HG03025 (cell line): ENCODE results near the gene ITGA8.
"Not testable (repeated sequence)": the region's sequence is repeated elsewhere in the genome, so short reads cannot be mapped to it uniquely, and the experiment has no call there.

Experiments
- ATAC-seq: cut with Tn5 transposase; IDR thresholded peaks from one replicate; pipeline ENCODE4 v1.9.1; 2021; ENCODE audit warnings: mild to moderate bottlenecking, moderate library complexity; ENCODE audit not compliant: unreplicated experiment, low FRiP score

ITGA8 gene

DNA sequence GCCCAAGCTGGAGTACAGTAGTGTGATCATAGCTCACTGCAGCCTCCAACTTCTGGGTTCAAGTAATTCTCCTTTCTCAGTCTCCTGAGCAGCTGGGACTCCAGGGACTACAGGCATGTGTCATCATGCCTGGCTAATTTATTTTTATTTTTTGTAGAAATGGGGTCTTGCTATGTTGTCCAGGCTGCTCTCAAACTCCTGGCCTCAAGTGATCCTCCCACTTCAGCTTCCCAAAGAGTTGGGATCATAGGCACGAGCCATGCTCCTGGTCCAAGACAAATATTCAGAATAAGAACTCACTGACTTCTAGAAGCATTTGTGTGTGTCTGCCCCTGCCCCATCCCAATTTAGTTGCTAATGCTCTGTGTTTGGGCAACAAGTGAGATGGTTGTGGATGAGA, 151.8 kb downstream of the ITGA8 start:
- ATAC-seq: no peak

- no peak for ATAC-seq
Observed at GRCh38 chr10:15563246-15563645, 156.5 kb downstream of the ITGA8 start.

DNA sequence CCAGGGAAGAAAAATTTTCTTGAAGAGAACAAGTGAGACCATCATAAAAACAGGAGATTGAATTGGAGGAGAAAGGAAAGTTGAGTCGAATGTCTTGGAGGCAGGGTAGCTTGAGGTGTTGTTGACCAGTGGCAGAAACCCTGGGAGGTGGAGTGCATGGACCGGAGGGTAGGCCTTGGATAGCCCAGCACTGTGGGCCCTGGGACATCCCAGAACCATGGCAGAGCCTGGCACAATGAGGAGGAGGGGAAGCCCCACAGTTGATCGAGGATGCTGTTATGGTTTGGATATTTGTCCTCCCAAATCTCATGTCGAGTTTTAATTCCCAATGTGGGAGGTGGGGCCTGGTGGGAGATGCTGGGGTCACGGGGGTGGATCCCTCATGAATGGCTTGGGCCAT, 157.1 kb downstream of the ITGA8 start:
- ATAC-seq: no peak

DNA sequence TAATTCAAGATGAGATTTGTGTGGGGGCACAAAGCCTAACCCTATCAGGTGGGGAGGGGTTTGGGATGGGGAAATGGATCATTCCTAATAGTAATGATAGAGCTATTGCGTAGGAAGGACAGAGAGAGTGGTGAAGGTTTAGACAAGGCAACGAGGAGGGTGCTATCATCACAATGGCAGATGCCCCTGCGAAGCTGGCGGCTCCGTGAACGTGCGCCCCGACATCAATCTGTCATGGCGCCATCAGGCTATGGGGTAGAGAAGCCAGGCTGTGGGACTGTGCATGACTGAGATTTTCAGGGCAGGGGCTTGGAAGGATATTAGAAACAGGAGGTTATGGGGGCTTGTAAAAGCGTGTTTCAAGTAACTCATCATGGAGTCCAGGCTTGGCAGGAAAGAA, 157.6 kb downstream of the ITGA8 start:
- ATAC-seq: no peak

DNA sequence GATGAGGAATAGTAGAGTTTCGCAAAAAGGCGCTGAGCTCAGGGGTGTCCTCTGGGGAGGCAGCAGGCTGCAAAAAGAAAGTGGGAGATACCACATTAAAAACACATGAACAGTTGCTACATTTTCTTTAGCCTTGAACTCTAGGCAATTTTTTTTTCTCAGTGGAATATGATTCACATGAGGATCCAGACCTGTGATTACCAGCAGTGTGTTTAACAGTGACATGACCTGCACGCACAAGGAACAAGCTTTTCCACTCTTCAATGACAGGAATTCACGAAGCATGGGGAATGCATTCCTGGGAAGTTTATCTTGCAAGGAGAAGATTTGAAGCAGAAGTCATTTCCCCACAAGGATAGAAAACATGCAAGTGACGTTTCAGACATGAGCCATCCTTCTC, 161.6 kb downstream of the ITGA8 start:
- ATAC-seq: no peak

DNA sequence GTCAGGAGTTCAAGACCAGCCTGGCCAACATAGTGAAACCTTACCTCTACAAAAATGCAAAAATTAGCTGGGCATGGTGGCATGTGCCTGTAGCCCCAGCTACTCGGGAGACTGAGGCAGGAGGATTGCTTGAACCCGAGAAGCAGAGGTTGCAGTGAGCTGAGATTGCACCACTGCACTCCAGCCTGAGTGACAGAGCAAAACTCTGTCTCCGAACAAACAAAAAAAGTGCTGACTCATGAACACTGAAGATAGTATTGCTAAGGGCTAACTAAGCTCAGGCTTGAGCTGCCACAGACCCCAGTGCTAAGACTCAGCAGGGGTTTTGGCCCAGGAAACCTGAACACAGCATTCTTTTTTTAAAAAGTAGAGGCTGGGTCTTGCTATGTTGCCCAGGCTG, 162.6 kb downstream of the ITGA8 start:
- not testable (repeated sequence) for ATAC-seq

- ATAC-seq: no peak
Observed at GRCh38 chr10:15550950-15551349, 168.8 kb downstream of the ITGA8 start.

DNA sequence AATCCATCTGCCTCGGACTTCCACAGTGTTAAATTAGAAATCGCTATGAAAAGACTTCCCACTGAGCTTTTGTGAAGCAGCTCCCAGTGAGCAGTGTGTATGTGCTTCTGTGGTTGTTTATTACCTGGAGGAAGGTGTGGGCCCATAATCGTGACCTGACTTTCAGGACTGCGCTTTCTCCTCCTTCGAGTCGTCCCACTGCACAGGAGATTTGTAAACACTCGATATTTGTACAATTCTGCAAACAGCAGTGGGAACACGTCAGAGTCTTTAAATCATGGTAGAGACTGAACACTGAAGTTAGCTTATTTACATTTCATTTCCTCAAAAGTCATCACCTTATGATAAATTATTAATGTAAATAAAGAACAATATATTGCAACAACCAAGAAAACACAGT, 171.4 kb downstream of the ITGA8 start:
- ATAC-seq: no peak

DNA sequence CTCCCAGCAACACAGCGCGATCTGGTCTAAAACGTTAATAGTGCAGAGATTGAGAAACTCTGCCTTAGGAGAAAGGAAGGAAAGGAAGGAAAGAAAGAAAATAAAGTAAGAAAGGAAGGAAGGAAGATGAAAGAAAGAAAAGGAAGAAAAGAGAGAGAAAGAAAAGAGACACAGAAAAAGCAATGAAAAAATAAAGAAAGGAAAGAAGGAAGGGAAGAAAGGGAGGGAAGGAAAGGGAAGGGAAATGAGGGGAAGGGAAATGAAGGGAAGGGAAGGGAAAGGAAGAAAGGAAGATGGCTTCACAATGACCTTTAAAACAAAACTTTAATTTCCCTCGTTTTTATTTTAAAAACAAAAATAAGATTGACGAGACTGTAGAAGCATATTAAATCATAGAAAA, 173.1 kb downstream of the ITGA8 start:
- ATAC-seq: no peak

DNA sequence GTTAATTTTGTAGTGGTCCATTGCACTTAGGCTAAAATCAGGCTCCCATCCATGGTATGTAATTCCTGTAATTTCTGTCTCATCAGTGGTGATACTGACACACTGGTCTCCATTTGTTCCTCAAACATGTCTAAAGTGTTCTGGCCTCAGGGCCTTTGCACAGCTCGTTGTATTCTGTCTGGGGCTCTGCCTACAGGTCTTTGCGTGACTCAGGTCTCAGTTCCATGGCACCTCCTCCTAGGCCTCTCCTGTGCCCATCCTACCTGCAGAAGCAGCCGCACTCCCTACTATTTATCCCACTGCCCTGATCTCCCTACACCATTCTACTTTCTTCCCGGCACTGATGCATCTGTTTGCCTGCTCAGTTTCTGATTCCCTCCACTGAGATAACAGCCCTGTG, 173.8 kb downstream of the ITGA8 start:
- ATAC-seq: no peak

DNA sequence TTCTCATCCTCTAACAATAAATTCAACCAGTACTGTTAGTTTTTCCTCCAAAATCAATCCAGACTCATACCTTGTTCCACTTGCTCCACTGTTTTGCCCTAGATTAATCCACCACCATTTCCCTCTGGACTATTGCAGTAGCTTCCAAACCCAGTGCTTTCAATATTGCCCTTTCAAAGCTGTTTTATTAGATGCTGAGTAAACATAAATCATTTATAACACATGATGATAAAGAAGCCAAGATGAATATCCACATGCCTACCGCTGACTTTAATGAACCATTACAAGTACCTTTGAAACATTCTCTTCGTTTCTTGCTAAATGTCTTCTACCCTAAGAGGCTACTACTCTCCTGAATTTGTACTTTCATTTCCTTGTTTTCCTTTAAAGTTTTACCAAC, 174.5 kb downstream of the ITGA8 start:
- no peak for ATAC-seq

DNA sequence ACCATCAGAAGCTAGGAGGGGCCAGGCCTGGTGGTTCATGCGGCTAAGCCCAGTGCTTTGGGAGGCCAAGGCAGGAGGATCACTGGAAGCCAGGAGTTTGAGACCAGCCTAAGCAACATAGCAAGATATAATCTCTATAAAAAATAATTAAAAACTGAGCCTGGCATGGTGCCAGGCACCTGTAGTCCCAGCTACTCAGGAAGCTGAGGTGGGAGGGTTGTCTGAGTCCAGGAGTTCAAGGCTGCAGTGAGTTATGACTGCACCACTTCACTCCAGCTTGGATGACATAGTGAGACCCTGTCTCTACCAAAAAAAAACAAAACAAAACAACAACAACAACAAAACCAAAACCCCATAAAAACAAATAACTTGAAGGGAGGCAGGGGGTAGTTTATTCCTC, 175.7 kb downstream of the ITGA8 start:
- ATAC-seq: no peak

GRCh38 chr10:15542817-15543216, 176.9 kb downstream of the ITGA8 start:
- ATAC-seq: no peak

DNA sequence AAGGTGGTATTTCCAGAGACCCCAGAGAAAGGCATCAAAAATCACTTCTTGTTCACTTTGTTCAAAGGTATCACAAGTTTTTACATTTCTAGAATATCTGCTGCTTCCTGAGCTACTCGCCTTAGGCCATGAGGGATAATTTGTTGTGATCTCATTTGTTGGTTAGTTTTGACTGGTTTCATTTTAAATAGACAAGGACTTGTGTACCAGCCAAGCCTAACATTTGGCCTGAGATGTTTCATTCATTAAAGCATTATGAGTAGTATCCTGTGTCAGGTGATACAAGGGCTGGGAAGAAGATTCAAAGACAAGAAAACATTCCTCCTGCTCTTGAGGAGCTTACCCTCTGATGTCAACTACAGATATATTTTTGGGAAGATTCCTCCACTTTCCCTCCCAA, 178.3 kb downstream of the ITGA8 start:
- ATAC-seq: no peak

- ATAC-seq: no peak
Observed at GRCh38 chr10:15540727-15541126, 179.0 kb downstream of the ITGA8 start.

DNA sequence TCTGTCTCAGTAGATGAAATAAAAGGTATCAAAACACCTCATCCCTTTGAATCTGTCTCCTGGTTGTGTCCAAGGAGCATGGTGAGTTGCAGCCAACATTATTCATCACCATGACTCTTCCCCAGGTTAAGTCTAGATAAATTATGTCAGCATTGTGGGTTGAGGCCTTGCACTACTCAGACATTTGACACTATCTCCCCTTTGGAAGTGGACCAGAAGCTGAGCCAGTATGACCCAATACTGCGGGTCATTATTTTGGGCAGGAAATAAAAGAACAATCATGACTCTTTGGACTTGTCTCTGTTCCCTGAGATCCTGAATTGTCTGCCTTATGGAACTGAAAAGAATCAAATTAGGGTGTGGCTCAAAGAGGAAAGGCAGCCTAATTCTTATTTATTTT, 180.5 kb downstream of the ITGA8 start:
- no peak for ATAC-seq

DNA sequence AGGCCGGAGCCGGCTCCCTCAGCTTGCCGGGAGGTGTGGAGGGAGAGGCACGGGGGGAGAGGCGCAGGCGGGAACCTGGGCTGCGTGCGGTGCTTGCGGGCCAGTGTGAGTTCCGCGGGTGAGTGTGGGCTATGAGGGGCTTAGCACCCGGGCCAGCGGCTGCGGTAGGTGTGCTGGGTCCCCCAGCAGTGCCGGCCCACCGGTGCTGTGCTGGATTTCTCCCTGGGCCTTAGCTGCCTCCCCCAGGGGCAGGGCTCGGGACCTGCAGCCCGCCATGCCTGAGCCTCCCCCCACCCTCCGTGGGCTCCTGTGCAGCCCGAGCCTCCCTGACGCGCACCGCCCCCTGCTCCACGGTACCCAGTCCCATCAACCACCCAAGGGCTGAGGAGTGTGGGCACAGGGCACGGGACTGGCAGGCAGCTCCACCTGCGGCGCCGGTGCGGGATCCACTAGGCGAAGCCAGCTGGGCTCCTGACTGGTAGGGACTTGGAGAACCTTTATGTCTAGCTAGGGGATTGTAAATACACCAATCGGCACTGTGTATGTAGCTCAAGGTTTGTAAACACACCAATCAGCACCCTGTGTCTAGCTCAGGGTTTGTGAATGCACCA, 184.7 kb downstream of the ITGA8 start:
- ATAC-seq: not testable (repeated sequence)

- ATAC-seq: no peak
Observed at GRCh38 chr10:15531927-15532722, 187.6 kb downstream of the ITGA8 start.

DNA sequence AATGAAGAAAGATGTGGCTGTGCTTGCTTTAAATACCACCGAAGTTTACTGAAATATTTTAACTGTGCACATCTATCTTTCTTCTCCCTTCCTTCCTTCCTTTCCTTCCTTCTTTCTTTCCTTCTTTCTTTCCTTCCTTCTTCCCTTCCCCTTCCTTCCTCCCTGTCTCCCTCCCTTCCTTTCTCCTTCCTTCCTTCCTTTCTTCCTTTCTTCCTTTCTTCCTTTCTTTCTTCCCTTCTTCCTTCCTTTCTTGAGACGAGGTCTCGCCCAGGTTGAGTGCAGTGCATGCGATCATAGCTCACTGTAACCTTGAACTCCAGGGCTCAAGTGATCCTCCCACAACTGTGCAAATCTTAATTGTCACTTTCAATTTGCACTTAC, 190.9 kb downstream of the ITGA8 start:
- ATAC-seq: no peak

DNA sequence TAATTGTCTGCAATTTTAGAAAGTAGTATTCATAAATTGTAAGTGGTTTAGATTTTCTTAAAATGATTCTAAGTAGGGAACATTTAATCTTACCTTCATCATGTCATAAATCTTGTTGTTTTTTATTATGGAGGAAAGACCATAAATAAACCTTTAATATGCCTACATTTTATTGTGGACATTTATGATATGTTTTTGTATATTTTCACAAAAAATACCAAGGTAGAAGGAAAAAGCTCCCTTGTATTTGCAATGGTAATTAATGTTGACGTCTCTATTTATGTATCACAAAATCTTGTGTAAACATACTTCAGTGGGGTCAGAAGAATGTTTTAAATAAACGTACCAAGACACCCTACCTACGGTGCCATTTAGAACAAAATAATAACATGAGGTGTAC, 193.0 kb downstream of the ITGA8 start:
- ATAC-seq: no peak

DNA sequence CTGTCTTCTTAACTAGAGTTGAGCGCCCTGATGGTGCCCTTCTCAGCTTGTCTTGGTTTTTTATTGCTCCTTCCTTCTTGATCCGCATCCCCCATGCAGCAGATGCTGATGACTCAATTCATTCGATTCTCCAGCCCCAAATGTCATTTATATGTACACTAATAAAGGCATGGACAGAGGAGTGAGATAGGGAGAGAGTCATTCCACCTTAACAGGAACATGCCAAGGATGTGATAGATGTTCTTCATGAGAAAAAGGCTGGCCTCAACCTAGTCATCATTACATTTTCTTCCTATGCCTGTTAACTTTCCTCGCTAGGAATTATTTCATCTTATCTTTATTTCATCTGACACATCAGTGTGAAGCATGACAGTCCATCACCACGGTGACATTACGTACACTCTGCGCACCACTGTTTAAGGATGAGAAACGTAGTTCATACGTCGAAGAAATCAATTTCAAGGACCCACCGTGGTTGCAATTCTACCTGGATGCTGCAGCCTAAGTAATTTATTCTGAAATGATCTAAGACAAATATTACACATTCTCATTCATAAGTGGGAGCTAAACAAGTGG, 198.3 kb downstream of the ITGA8 start:
- ATAC-seq: no peak

- no peak for ATAC-seq
Observed at GRCh38 chr10:15518250-15518649, 201.5 kb downstream of the ITGA8 start.
